HG03442 (cell line): ENCODE measurements around the gene SEMA3B.

ENCODE experiments used
- ATAC-seq: cut with Tn5 transposase; IDR thresholded peaks from one replicate; pipeline ENCODE4 v1.9.1; 2021; ENCODE audit warnings: mild to moderate bottlenecking, moderate library complexity; ENCODE audit not compliant: unreplicated experiment

The SEMA3B gene

DNA sequence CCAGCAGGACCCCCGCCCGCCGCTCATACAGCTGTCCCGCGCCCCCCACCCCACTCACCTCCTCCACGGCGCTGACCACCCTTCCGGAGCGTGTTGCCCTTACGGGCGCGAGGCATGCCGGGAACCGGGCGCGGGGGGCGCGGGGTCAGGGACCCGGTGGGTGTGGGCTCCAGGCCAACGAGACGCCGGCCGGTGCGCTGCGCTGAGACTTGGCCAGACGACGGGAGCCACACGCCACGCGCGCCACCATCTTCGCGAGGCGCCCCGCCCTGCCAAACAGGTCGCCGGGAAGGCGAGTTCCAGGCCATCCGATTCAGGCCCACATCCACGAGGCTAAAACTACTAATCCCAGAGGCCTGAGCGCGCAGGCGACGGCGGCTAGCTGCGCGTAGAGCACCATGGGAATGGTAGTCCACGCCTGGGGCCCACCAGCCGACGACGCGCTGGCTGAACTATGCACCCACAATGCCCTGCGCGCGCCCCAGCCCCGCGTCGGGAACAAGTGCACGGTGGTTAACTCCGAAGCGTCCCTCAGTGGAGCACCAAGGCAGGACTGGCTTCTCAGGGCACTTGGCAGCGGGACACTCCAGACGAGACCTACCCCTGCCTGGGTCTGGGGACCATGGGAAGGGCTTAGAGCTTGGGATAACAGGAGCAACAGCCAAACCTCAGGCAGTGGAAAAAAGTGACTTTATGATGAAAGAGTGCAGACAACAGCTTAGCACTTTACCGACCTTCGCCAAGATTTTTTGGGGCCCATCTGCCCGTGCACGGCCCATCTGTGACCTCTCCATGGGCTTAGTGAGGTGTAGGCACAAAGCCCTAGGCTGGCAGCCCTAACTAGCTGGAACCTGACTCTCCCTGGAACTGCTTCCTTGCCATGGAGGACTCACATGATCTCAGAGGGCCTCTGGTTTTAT lies 23.5 kb downstream of the SEMA3B start, which contains the start of gene IFRD2:
Gene IFRD2, minus strand, starts transcription at position 271 of the 920 bp plus-strand sequence. Its CDS starts 155 bp downstream, at position 116.
- ATAC-seq: peak; percentile 91

DNA sequence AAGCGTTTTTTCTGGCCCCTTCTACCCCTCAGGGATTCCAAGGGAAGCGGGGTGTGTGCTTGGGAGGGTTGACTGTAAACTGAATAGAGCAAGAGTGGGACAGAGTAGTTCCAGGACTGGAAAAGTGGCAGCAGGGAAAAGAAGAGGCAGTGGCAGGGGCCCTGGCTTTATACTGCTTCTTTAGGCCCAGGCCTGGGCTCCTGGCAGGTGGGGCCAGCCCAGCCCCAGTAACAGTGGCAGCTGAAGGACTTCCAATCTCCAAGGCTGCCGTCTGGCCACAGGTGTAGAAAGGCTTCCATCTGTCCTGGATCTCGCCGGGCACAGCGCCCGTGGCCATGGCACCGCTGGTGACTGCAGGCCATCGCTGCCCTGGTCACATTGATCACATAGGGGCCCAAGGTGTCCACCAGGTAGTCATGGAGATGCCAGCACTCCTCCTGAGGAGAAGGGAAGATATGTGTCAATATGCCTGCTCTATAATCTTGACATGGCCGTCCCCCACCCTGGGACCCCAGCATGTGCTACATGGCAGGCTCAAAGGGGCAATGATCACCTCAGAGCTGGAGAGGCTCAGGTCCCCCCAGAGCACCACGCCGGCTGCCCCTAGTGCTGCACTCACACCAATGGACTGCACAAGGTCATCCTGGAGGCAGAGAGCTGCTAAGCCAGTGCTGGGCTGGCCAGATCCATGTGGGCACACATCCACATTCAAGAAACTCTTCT lies 24.3 kb downstream of the SEMA3B start:
- ATAC-seq: no peak

DNA sequence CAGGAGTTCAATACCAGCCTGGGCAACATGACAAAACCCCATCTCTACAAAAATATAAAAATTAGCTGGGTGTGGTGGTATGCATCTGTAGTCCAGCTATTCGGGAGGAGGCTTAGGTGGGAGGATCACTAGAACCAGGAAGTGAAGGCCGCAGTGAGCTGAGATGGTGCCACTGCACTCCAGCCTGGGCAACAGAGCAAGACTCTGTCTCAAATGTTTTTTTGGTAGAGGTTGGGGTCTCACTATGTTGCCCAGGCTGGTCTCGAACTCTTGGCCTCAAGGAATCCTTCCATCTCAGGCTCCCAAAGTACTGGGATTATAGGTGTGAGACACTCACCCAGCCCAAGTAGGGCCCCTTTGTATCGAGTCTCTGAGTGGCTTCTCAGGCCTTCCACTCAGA lies 25.1 kb downstream of the SEMA3B start:
- no peak for ATAC-seq

DNA sequence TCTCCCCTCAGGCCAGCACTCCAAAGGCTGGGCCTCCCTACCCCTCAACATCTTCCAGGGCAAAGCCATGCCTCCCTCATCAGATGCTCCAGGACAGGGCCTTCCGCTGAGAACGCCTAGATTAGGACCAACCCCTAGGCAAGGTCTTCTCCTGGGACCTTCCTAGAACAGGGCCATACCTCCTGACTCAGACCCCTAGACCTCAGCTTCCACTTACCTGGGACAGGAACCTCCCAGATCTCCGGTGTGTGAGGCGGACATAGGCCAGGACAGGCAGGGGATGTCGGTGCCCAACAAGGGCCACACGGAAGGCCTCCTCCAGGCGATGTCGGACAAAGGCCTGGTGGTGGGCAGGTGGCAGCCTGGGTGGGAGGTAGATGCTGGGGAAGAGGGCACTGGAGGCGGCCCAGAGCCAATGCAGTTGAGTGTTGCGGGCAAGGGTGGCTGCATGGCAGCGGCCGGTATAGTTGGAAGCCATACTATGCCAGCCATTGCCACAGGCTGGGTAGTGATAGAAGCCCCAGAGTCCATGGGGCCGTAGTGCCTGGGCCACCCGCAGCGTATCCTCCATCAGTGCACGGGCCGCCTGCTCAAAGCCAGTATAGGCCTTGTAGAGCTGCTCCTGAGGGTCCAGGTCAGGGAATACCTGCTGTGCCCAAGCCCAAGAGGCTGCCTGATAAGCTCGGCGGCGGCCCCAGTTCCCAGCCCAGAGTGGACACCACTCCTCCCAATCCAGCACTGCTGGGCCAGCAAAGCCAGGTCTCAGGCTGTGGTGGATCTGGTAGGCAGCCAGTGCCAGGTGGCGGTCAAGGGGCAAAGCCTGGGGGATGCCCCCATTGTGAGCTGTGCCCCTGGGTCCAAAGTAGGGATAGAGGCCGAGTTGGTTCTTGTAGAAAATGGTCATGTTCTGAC lies 25.8 kb downstream of the SEMA3B start:
- no peak for ATAC-seq

DNA sequence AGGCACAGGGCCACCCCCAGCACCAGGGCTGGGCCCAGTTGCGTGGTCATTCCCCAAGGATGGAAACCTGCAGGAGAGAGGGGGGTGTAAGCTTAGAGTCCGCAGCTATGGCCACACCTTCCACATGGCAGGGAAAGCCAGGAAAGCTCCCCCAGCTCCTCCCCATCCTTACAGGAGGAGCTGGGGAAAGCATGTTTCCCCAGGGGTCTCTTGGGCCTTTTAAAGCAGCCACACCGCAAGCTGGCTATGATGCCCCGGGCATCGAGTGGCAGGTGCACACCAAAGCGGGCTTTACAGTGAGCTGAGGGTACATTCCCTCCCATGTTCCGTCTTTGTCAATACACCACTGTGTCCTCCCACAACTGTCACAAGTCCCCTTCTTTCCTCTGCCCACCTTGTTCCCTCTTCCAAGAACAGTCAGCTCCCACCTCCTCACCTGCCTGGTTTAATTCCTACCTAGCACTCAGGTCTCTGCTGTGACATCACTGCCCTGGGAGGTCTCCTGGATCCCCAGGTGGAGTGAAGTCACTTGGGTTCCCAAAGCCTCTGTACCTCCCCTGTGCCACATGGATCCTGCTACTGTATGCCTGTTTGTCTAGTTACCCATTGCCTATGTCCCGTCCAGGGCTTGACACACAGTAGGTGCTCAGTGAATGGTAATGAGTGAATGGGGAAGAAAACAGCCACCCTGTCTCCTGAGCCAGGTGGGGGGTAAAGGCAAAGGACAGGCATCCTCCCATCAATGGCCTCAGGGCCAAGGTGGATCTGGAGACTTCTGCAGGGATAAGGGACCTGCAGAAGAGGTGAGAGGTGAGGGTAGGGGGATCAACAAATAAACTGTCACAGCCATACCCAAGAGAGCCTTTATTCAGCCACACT lies 26.8 kb downstream of the SEMA3B start:
- no peak for ATAC-seq

DNA sequence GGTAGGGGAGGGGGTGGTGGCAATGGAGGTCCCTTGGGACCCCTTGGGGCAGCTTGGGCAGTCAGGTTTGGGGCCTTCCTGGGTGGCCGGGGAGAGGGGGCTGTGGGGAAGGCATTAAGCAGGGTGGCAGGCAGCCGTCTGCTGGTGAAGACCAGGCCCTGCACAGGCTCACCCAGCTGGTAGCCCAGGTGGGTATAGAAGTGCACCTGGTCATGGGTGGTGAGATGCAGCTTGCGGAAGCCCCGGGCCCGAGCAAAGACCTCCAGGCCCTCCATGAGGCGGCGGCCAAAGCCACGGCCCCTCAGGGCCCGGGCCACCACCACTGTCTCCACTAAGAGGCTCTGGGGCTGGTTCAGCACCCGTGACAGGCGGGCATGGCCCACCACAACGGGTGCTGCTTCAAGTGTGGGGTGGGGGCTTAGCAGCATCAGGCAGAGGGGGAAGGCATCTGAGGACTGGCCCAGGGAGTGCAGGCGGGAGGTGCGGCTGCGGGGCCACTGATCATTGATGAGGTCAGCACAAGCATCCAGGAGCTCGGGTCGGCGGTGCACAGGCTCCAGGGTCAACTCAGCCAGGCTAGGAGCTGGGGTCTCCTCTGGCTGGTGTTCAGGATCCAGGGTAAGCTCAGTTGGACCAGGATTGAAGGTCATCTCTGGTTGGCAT lies 27.9 kb downstream of the SEMA3B start:
- ATAC-seq: no peak

DNA sequence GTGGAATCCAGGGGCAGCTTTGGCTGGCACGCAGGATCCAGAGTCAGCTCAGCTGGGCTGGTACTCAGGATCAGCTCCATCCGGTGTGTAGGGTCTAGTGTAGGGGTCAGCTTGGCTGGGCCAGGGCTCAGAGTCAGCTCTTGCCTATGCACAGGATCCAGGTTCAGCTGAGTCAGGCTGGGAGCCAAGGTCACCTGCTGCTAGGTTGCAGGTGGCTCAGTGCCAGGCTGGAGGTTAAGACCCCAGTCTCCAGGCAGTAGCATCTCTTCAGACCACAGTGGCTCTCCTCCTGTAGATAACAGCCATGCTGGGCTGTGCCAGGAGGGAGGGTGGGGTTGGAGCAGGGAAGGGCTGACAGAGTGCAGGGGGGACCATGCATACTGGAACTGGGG lies 28.4 kb downstream of the SEMA3B start:
- ATAC-seq: no peak

DNA sequence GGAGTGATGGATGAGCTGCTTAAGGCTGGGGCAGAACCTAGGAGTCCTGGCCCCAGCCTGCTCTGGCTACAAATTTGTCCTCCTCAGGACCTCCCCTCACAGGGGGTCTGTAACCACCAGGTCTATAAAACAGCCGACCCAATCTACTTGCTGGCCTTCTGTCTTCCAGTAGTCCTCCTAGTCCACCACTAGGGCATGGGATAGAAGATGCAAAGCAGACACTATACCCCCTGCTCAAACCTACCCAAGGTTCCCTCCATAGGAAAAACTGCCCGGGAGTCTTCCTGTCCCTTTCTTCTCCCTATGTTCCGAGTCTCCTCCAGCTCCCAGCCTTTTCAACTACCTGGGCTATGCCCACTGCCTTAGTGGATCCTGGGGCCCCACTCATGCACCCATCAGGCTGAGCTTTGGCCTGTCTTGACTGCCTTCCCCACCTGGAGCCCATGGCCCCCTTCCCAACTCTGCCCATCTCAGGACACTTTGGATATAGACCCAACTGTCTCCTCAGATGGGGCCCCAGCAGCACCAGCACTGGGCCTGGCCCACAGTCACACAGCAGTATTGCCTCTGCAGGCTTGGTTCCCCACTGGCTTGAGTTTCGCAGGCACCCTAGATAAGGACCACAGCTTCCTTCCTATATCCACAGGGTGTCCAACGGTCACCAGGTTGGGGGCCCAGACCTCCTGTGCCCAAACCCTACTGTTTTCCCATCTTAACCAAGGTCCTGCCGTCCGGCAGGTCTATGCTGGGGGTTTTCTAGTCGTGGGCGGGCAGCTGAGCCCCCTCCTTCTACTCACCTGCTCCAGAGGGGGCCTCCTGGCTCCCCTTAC lies 29.2 kb downstream of the SEMA3B start:
- no peak for ATAC-seq

DNA sequence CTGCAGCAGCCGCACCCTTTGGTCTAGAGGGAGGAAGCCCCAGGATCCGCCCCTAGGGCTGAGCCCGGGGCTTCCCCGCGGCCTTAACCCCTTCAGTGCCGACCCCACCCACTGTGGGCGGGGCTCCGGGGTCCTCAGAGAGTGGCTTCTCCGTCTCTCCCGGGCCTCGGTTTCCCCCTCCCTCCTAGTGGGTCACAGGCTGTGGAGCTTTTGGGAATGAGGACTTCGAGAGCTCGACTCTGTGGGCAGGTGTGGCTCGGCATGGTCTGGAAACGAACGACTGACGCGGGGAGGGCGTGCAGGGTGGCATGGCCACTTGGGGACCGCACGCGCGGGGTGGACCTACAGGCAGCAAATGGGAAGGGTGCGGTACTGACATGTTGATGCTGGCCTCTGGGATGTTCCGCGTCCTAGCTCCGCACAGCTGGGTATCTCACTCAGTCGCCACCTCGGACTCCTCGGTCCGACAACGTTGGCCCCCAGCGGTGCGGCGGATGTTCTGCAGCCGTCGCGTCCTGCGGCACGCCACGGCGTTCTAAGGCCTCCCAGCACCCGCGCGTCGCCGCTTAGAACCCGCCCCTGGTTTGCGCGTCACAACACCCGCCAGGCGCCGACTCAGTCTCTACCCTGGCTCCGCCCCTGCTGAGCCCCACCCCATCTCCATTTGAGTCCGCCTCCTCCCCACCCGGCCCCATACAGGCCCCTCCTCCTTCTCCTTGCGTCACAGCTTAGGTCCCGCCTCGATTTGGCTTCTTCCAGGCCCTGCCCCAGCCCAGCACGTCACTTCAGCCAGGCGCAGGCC lies 30.1 kb downstream of the SEMA3B start, which contains the start of the genes HYAL3 and NAA80:
Gene HYAL3, minus strand, starts transcription at position 570 of the 802 bp plus-strand sequence. CDS start 3,803 bp downstream, outside the sequence.
Gene NAA80, minus strand, starts transcription at position 570 of the 802 bp plus-strand sequence. CDS start 1,942 bp downstream, outside the sequence.
- ATAC-seq: peak; percentile 78

DNA sequence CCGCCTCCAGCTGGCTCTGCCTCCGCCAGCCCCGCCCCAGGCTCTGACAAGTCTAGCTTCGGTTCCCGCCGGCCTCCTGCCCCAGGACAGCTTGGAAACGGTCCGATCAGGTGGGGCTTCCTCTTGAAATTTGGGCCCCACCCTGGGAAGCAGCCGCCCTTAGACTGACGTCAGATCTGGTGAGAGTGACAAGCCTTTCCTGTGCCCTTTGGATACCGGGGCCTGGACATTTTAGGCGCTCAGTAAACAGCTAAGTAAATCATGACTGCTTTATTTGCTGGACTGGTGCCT lies 30.6 kb downstream of the SEMA3B start:
- ATAC-seq: no peak

DNA sequence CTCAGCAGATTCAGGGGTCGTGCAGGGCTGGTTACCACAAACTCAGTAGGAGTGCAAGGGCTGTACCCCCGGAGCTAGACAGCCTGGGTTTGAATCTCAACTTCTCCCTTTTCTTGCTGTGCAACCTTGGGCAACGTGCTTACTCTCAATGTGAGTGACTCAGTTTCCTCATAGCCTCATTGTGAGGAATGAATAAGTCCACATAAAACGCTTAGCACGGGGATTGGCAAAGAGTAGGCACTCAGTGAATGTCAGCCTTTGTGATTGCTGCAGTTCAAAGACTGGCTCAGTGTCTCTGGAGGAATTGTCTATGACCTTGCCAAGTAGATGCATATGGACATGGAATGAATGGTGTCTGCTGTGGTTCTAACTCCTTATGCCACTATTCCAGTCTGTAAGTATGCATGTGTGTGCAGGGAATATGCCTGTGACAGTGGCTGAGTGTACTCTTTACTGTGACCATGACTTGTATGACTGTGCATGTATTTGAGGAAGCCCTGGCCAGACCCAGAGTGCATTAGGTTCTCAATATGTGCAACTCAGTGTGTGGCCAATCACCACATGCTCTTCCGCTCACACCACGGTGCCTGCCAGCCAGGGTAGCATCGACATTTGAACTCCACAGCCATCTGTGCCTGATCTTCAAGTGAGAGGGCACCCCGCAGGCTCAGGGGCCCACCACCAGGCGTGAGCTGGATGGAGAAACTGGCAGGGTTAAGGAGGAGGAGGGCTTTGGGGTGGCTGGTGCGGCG lies 31.2 kb downstream of the SEMA3B start:
- ATAC-seq: no peak

DNA sequence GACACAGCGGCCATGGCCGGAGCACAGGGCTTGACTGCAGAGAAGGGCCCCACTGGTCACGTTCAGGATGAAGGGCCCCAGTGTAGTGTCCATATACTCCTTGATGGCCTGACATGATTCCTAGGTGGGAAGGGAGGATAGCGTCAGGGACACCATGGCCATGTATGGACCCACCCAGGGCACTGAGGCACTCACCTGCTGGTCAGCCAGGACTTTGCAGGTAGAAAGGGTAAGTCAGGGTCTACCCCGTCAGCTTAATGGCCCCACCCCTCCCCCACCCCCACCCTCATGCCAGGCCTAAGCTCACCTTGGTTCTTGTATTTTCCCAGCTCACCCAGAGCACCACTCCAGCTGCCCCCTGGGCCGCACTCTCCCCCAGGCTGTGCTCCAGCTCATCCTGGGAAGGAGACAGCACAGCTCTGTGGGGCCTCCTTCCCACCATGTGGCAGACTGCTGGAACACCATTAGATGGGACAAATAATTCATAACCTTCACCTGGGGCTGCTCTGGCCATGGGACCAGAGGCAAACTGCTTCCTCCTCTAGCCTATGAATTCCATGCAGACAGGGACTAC lies 31.8 kb downstream of the SEMA3B start:
- ATAC-seq: no peak

DNA sequence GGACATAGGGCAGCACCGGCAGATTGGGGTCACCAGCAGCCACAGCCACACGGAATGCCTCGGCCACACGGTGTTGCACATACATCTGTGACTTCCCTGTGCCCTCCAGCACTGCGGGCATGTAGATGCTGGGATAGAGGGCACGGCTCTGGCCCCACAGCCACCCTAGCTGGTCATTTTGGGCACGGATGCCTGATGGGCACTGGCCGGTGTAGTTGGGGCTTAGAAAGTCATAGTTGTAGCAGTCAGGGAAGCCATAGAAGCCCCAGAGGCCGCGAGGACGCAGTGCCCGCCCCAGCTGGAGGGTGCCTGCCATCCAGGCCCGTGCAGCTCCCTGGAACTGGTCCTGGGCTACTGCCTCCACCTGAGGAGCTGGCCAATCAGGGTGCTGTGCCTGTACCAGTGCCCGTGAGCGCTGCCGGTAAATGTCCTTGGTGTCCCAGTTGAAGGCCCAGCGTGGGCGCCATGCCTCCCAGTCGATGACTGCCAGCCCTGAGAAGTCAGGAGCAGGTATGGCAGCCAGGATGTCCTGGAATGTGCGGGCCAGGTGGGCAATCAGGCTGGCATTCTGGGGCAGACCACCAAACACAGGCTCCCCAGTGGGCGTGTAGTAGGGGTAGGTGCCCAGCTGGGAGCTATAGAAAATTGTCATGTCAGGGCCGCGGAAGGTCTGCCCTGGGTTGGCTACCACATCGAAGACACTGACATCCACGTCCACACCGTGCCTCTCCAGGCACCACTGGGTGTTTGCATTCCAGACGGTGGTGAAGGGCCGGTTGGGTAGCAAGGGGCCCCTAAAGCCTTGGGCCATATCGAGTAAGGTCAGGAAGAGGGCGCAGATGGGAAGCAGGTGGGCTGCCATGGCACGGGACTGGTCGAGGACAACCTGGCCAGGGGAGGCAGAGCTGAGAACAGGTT lies 33.4 kb downstream of the SEMA3B start:
- no peak for ATAC-seq

DNA sequence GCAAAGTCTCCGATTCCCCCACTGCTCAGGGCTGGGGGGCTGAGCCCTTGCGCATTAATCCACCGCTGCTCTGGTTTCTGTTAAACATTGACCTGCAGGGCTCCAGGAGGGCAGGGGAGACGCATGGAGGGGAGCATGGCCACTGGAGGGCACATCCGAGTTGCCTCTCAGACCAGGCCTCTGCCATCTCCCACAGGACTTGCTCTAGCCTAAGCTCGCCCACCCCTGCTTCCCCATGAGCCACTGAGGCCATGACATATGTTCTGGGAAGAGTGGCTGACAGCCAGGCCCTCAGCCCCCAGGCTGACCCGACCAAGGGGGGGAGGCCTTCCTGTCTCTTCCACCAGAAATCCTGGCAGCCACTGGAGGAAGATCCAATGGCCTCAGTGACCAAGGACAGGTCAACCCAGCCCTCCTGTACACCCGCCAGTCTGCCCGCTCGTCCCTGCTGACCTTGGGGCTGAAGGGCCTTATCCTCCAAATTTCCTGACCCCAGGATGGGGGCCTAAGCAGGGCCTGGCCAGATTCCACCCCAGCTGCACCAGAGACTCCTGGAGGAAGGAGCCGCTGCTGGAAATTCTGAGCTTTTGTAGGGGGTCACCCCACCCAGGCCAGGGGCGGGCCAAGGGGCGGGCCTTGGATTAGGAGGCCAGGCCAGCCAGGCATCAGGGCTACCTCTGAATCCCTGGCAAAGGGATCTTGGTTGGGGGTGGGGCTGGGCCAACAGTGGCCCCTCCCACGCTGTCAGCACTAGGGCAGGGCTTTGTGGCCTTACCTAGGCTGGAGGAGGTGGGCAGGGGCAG lies 34.3 kb downstream of the SEMA3B start, which contains the start of gene HYAL1:
Gene HYAL1, minus strand, starts transcription at position 562 of the 803 bp plus-strand sequence. CDS start 618 bp downstream, outside the sequence.
- no peak for ATAC-seq

DNA sequence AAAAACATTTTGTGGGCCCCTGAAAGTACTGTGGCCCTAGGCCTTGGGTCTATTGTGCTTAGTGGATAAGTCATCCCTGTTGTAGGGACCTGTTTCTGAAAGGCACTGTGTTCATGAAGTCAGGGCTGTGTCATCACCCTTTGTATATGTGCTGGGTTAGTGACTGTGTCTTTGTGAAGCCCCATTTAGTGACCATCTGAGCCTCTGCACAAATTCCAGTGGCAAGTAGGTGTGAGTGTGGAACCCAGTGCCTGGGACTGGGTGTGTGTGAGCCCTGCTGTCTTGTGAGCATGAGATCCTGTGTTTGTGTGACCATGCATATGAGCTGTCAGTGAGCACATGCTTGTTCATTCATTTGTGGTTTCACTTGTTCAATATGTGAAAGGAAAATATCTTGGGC lies 35.7 kb downstream of the SEMA3B start:
- no peak for ATAC-seq
